NCI-H748 (cell line): ENCODE measurements around the gene MACROD2.
A peak's percentile ranks its signal among the peaks of the same experiment; 100 is the strongest.

Experiments
- DNase-seq: peaks from one replicate; lab custom pipeline; 2025; ENCODE audit not compliant: unreplicated experiment; lab: John Stamatoyannopoulos, UW

Gene MACROD2

DNA sequence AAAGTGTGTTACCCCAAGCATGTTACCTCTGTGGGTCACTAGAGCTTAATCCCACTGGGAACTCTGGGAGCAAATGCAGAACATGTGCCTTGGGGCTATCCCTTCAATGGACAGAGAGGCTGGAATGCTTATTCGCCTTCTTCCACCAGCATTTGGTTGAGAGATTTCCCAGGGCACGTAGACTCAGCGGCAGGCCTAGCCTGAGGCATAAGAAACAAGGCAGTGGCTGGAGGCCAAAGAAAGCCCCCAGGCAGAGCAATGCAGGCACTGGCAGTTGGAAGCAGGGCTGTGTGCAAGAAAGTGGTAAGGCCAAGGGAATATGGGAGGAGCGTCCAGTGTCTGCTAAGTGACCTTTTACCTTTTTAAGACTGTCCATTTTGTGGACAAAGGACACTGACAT lies 456.1 kb downstream of the MACROD2 start:
- no peak for DNase-seq

DNA sequence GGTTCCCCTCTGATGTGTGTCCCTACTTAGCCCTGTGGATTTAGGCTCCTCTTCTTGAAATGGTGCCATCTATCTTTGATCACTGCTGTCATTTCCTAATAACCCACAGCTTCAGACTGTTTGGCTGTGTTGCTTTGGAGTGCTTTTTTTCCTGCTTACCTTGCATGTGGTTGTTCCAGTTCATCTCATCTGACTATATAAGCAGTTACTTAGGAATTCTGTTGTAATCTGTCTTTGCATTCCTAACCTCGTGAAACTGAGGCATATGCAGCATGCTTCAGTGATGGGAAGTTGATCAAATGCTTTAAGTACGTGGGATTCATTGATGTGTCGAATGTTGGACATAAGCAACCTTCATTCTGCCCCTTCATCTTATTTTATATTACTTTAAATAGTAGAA lies 457.9 kb downstream of the MACROD2 start:
- no peak for DNase-seq

- DNase-seq, result no peak
Measured at GRCh38 chr20:14454296-14454695, 459.0 kb downstream of the MACROD2 start.

GRCh38 chr20:14467104-14467827 lies 471.9 kb downstream of the MACROD2 start:
- DNase-seq, result peak; percentile 83

DNA sequence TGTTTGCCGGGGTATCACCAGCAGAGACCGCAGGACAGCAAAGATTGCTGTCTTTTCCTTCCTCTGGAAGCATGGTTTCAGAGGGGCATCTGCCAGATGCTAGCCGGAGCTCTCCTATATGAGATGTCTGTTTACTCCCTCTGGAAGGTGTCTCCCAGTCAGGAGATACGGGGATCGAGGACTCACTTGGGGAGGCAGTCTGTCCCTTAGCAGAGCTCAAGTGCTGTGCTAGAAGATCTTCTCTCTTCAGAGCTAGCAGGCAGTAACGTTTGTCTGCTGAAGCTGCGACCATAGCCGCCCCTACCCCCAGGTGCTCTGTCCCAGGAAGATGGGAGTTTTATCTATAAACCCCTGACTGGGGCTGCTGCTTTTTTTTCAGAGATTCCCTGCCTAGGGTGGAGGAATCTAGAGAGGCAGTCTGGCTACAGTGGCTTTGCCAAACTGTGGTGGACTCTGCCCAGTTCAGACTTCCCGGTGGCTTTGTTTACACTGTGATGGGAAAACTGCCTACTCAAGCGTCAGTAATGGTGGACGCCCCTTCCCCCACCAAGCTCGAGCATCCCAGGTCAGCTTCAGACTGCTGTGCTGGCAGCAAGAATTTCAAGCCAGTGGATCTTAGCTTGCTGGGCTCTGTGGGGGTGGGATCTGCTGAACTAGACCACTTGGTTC lies 475.0 kb downstream of the MACROD2 start:
- DNase-seq, result peak; percentile 18

DNA sequence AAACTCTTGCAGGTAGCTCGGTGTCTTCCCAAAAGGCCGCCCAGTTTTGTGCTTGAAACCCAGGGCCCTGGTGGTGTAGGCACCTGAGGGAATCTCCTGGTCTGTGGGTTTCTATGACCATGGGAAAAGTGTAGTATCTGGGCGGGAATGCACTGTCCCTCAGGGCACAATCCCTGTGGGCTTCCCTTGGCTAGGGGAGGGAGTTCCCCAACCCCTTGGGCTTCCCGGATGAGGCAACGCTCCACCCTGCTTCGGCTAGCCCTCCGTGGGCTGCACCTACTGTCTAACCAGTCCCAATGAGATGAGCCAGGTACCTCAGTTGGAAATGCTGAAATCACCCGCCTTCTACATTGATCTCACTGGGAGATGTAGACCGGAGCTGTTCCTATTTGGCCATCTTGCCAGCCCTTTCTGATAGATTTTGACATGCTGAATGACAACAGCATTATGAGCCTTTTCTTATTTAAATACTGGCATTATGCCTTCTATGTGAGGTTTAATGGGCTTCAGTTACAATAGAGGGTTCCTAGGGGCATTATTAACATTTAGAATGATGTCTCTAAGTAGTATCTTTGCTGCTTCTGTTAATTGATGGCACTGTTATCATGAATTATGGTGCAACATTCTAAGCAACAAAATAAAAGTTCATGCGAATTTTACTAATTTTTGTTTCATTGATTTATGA lies 475.8 kb downstream of the MACROD2 start:
- no peak for DNase-seq

- no peak for DNase-seq
Measured at GRCh38 chr20:14477125-14477524, 481.8 kb downstream of the MACROD2 start.

DNA sequence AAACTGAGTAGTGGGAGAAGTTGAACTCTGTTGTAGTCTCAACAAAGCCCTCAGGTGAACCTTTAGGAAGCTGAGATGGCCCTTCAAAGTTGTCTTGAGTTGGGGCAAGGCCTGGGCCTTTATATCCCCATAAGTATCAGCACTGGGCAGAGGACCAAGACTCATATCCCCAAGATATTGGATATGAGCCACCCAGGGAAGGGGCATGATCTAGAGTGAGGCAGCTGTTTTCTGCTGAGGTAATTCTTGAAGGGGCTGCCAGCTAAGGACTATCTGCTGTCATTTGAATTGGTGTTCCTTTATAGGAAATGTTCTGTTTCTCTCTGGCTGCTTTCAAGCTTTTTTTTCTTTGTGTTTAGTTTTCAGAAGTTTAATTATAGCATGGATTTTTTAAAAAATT lies 482.8 kb downstream of the MACROD2 start:
- DNase-seq, result no peak

DNA sequence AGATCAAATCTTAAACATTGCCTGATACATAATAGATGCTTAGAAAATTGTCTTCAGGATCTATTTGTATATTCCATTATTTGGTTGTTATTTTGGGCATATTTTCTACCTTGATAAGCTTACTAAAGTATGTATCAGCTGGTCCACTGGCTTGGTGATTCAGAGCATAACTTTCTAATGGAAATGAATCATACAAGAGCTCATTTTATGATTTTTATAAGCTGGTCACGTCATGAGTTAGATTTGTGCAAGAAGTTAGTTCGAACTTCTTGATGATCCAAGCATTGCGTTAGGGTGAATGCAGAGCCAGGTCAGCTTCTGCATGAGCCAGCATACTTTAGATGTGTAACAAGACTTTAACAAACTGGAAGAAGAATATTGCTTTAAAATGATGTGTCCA lies 486.5 kb downstream of the MACROD2 start:
- no peak for DNase-seq

- no peak for DNase-seq
Measured at GRCh38 chr20:14488212-14488611, 492.9 kb downstream of the MACROD2 start.

GRCh38 chr20:14488756-14489479 lies 493.6 kb downstream of the MACROD2 start:
- DNase-seq, result no peak

DNA sequence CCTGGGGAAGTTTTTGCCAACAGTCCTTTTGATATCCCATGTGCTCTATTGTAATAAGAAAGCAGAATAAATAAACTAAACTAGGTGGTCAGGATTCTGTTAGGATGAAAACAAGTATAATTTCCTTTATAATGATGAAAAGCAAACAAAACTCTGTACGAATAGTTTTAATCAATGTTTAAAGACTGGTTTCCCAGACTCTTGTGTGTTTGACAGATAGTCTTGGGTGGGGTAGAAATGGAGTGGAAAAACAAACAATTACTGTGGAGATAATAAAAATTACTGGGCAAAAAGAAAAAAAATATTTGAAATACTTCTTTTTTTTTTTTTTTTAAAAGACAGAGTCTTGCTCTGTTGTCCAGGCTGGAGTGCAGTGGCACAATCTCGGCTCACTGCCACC lies 494.2 kb downstream of the MACROD2 start:
- no peak for DNase-seq

DNA sequence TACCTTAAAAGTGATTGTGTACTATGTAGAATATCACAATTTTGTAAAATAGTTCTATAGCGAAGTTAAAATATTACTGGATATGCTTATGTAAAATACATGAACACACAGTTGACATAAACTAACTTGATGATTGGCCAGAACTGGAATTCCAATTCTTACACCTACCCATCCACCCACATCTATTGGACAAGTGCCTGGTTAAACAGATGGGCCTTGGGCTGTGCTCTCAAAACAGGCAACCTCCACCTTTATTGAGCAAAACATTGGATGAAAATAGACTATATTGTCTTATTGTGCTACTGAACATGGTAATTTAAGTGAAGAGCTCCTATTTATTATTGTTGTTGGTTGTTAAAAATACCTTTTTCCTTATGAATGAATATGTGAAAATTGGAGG lies 496.1 kb downstream of the MACROD2 start:
- DNase-seq, result no peak

DNA sequence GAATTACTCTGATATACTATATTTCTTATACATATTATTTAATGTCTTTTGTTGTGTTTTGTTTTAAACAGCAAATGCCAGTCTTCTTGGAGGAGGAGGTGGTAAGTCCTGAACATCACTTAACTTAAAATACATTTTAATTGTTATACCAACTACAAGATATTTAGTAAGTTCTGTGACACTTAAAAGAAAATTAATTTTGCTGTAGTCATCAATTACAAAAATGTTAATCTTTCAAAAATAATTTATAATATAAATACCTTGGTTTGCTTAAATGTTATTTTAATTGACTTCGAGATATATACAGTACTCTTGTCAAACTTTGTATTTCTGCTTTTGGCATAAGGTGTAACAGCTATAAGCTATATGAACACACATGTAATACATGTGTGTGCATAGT lies 498.1 kb downstream of the MACROD2 start:
- no peak for DNase-seq

- no peak for DNase-seq
Measured at GRCh38 chr20:14494355-14494754, 499.0 kb downstream of the MACROD2 start.

DNA sequence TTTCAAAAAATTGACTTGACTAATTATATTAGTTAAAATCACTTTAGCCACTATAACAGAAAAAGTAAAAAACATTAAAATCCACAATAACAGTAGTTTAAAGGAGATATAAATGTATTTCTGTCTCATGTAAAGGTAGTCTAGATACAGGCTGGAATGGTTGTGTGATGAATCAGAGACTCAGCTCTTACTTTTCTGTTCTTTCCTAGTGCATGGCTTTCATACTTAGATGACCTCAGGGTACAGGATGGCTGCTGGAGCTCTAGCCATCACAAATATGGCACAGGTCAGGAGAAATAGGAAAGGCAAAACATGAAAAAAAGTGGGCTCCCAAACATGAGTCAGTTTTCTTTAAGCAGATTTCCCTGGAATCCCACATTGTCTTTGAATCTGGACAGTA lies 499.8 kb downstream of the MACROD2 start:
- no peak for DNase-seq

DNA sequence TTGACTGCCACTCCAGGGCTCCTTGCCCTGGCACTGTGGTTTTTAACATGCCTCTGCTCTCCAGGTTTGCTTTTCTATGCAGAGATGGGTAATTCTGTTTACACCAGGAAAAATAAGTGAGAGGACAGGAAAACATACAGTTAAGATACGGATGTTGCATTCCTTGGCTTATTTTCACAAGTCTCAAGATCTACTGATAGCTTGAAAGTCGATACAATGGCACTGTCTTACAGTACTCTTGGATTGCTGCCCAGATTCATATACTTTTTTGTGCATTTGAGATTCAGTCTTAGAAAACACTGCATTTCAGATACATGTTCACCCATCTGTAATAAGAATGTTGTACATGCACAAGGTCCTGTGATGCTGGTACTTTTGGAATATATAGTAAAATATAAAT lies 501.7 kb downstream of the MACROD2 start:
- DNase-seq, result no peak

- no peak for DNase-seq
Measured at GRCh38 chr20:14498772-14499171, 503.5 kb downstream of the MACROD2 start.

- no peak for DNase-seq
Measured at GRCh38 chr20:14505476-14505875, 510.2 kb downstream of the MACROD2 start.

DNA sequence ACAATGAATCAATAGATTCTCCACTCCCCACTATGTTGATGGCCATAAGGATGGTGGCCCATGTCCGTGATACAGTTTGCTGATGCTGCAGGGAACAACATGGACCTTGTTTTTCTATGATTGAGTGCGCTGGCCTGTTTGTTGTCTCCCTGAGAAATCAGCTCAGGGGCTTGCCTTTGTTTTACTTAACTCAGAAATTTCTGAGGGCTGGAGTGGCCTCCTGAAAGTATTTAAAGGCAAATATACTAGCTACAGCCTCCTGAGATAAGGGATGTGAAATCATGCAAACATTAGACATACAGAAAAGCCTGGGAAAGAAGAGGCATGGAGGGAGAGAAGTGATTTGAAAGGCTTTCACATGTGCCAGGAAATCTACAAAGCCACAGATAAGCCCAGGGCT lies 512.4 kb downstream of the MACROD2 start:
- DNase-seq, result no peak

GRCh38 chr20:14510341-14510740 lies 515.0 kb downstream of the MACROD2 start:
- DNase-seq, result no peak

DNA sequence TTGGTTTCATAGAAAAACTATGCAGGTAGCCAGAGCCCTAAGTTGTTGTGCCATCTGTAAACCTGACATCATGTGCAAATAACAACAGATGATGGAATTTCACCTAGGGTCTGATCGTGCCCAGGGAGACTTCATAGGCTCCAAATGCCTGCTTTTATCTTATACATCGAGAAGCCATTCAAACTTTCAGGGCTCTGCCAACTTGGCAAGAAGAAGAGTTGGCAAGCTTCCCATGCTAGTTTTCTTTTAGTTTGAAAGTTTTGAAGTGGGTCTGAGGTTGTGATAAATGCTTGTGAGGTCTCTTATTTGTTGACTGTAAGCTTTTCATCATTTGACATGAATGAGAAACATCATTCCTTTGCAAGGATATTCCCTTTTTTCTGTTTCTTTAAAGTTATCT lies 517.5 kb downstream of the MACROD2 start:
- DNase-seq, result no peak
